K562 (cell line): ENCODE data around the gene HDC.

Experiments used
- BRD4 ChIP-seq: fragments of 200-600 bp; sonication (generic); IDR thresholded peaks from 2 replicates; pipeline ENCODE4 v1.6.1; 2017; ENCODE audit warnings: inconsistent platforms
- E2F3 ChIP-seq: fragments of 250-450 bp; sonication (Bioruptor Pico); IDR thresholded peaks from 2 replicates; pipeline ENCODE4 v1.4.0; 2020; ENCODE audit warnings: mild to moderate bottlenecking
- FOXJ3 ChIP-seq: sonication (generic); formaldehyde crosslinking; IDR thresholded peaks from 2 replicates; pipeline ENCODE4 v1.4.0; 2020; ENCODE audit warnings: mild to moderate bottlenecking, missing genetic modification reagents
- GABPA ChIP-seq: fragments of 200-800 bp; sonication (Bioruptor generic); conservative IDR thresholded peaks from 2 replicates; pipeline ENCODE4 v1.6.1; 2016; ENCODE audit warnings: low read depth, missing genetic modification characterization, missing compliant biosample characterization
- NRF1 ChIP-seq, 2 experiments: fragments of 450-650 bp; IDR thresholded peaks in 1 of 2; conservative IDR thresholded peaks in 1 of 2; 2 replicates each; pipeline ENCODE4 v1.6.1; 2014; ENCODE audit warnings: mild to moderate bottlenecking in 2 of 2
- PHTF2 ChIP-seq: fragments of 250-450 bp; sonication (Bioruptor Pico); IDR thresholded peaks from 2 replicates; pipeline ENCODE4 v1.5.0; 2021; ENCODE audit warnings: mild to moderate bottlenecking
- RBBP5 ChIP-seq: fragments of 200-600 bp; sonication (generic); IDR thresholded peaks from 2 replicates; pipeline ENCODE4 v1.6.1; 2012; ENCODE audit warnings: borderline replicate concordance, mild to moderate bottlenecking, low read length, control low read depth, inconsistent platforms; ENCODE audit not compliant: insufficient read depth, poor library complexity, severe bottlenecking
- SMC3 ChIP-seq: conservative IDR thresholded peaks from 2 replicates; pipeline ENCODE4 v1.6.1; 2011; ENCODE audit warnings: low read depth, low read length, improper control_type of control experiment; ENCODE audit not compliant: insufficient read depth
- ZNF197 ChIP-seq: fragments of 200-800 bp; sonication (Bioruptor generic); IDR thresholded peaks from 2 replicates; pipeline ENCODE4 v1.6.1; 2016; ENCODE audit warnings: low read depth, missing genetic modification characterization, missing compliant biosample characterization
- ZNF274 ChIP-seq: IDR thresholded peaks from 2 replicates; pipeline ENCODE4 v1.6.1; 2011; ENCODE audit warnings: low read depth, mild to moderate bottlenecking, low read length, moderate library complexity, borderline replicate concordance
- TF ChIP-seq, protein P1 (sequence below): sonication (generic); formaldehyde crosslinking; IDR thresholded peaks from 2 replicates; pipeline ENCODE4 v1.5.0; 2020; ENCODE audit warnings: missing genetic modification reagents
- TF ChIP-seq, protein P2 (sequence below), 3 experiments: IDR thresholded peaks in 2 of 3; conservative IDR thresholded peaks in 1 of 3; 2 replicates each; pipeline ENCODE4 v1.5.1; 2011 to 2012; ENCODE audit warnings: low read length in 3 of 3, mild to moderate bottlenecking in 3 of 3, control low read depth in 2 of 3, improper control_type of control experiment in 1 of 3, inconsistent platforms in 1 of 3, low read depth in 1 of 3, mixed read lengths in 1 of 3, moderate library complexity in 1 of 3; ENCODE audit not compliant: insufficient read depth in 2 of 3
- TF ChIP-seq, protein P3 (sequence below): fragments of 250-450 bp; sonication (Bioruptor Pico); IDR thresholded peaks from 2 replicates; pipeline ENCODE4 v1.9.0; 2021; ENCODE audit warnings: mild to moderate bottlenecking

DNA sequence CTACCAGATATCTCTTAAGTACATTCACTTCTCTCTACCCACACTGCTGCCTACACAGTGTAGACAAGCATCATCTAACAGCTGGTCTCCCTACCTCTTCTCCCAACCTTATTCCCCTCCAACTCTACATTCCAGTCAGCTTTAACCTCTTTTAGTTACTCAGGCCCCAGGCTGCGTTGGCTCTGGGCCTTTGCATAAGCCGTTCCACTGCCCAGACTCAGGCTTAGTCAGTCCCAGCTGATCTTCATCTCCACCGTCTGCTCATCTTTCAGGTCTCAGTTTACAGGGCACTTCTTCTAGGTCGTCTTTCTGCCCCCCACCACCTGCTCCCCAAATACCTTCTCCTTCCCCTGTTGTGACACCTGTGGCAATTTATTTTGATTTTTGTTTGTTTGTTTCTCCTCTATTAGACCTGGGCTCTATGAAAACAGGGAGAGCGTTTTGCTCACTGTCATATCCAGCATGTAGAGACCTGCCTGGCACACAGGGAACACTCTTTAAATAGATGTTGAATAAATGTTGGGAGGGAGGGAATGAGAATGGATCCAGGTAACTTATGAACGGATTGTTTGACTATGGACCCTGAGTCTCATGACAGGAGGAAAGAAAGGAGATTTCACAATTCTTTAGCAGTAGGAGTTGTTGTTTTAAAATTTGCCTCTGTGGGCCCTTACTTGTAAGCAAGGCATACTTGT is 72.5 kb downstream of the HDC start:
- TF ChIP-seq, protein P1, sequence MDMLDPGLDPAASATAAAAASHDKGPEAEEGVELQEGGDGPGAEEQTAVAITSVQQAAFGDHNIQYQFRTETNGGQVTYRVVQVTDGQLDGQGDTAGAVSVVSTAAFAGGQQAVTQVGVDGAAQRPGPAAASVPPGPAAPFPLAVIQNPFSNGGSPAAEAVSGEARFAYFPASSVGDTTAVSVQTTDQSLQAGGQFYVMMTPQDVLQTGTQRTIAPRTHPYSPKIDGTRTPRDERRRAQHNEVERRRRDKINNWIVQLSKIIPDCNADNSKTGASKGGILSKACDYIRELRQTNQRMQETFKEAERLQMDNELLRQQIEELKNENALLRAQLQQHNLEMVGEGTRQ (CRISPR knock-in tag), result no peak
- TF ChIP-seq NRF1 (conservative IDR thresholded peaks at IDR 0.05 in 1 of 2, IDR thresholded peaks at IDR 0.05 in 1 of 2), result no peak
- TF ChIP-seq GABPA (tag), result no peak
- no peak for TF ChIP-seq ZNF197 (CRISPR knock-in tag)
- no peak for TF ChIP-seq E2F3 (CRISPR knock-in tag)
- no peak for TF ChIP-seq SMC3
- TF ChIP-seq, protein P2, sequence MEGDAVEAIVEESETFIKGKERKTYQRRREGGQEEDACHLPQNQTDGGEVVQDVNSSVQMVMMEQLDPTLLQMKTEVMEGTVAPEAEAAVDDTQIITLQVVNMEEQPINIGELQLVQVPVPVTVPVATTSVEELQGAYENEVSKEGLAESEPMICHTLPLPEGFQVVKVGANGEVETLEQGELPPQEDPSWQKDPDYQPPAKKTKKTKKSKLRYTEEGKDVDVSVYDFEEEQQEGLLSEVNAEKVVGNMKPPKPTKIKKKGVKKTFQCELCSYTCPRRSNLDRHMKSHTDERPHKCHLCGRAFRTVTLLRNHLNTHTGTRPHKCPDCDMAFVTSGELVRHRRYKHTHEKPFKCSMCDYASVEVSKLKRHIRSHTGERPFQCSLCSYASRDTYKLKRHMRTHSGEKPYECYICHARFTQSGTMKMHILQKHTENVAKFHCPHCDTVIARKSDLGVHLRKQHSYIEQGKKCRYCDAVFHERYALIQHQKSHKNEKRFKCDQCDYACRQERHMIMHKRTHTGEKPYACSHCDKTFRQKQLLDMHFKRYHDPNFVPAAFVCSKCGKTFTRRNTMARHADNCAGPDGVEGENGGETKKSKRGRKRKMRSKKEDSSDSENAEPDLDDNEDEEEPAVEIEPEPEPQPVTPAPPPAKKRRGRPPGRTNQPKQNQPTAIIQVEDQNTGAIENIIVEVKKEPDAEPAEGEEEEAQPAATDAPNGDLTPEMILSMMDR (IDR thresholded peaks at IDR 0.05 in 2 of 3, conservative IDR thresholded peaks at IDR 0.05 in 1 of 3; ENCODE audit: insufficient read depth in 2 of 3, low read depth in 1 of 3, low read length in 3 of 3), result no peak
- TF ChIP-seq PHTF2 (CRISPR knock-in tag), result no peak
- no peak for TF ChIP-seq BRD4
- TF ChIP-seq RBBP5, result no peak
- TF ChIP-seq, protein P3, sequence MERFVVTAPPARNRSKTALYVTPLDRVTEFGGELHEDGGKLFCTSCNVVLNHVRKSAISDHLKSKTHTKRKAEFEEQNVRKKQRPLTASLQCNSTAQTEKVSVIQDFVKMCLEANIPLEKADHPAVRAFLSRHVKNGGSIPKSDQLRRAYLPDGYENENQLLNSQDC, result no peak
- no peak for TF ChIP-seq FOXJ3 (CRISPR knock-in tag)
- TF ChIP-seq ZNF274, result no peak
